Measurements from ENCODE around the gene KCNMA1.

The KCNMA1 gene

GRCh38 chr10:77524281-77524711 is 113.3 kb downstream of the KCNMA1 start:
- no peak overlapping the region for H4K8ac ChIP-seq (ENCODE audit: low read depth, low read length)
- no peaks in the 10 kb centered on the region for H3K27me3 ChIP-seq (ENCODE audit: control insufficient read depth in 3 of 3, insufficient read depth in 3 of 3, low read depth in 1 of 3, low read length in 3 of 3)
- no peak overlapping the region for H3K4ac ChIP-seq (ENCODE audit: low read length)
- no peaks in the 10 kb centered on the region for H3K79me1 ChIP-seq (ENCODE audit: low read depth, low read length)
- H3K36me3 ChIP-seq (replicated peaks in 1 of 2; ENCODE audit: control insufficient read depth in 2 of 2, insufficient read depth in 2 of 2, low read length in 2 of 2), result no peaks in the 10 kb centered on the region
- H3K18ac ChIP-seq (ENCODE audit: low read length), result no peak overlapping the region
- no peak overlapping the region for H2AFZ ChIP-seq (ENCODE audit: low read length)
- no peak overlapping the region for H3K4me2 ChIP-seq (ENCODE audit: insufficient read depth, low read length, poor library complexity, severe bottlenecking)
- H4K91ac ChIP-seq (ENCODE audit: low read depth, low read length, poor library complexity), result no peak overlapping the region
- H3K9ac ChIP-seq (ENCODE audit: low read depth, low read length, poor library complexity), result no peak overlapping the region
- no peak overlapping the region for H2BK5ac ChIP-seq (ENCODE audit: low read length)
- H2BK15ac ChIP-seq (ENCODE audit: low read length), result no peak overlapping the region
- H3K4me3 ChIP-seq (ENCODE audit: low read length in 2 of 2), result no peak overlapping the region
- no peak overlapping the region for H2AK5ac ChIP-seq (ENCODE audit: low read depth, low read length)
- H3K4me1 ChIP-seq (ENCODE audit: control insufficient read depth in 2 of 2, insufficient read depth in 1 of 2, low read depth in 1 of 2, low read length in 2 of 2), result peaks cover 0 to 9% of the 10 kb centered on the region in 2 donors
- no peak for DNase-seq (ENCODE audit: low spot score)
- no peak overlapping the region for H3K27ac ChIP-seq (replicated peaks; ENCODE audit: low read length)
- H3K23ac ChIP-seq (ENCODE audit: low read depth, low read length, poor library complexity), result no peak overlapping the region
- no peak overlapping the region for H2BK12ac ChIP-seq (ENCODE audit: low read length)
- H2BK120ac ChIP-seq (ENCODE audit: low read depth, low read length), result no peak overlapping the region
- no peak overlapping the region for H3K14ac ChIP-seq (ENCODE audit: low read length)
- WGBS, 2 donors (ENCODE audit: extremely low coverage in 2 of 2, insufficient read length in 2 of 2, insufficient replicate concordance in 1 of 2), result no CpG with 5 or more reads among the region's 6 CpGs
- H3K9me3 ChIP-seq (replicated peaks in 1 of 2; ENCODE audit: control insufficient read depth in 2 of 2, insufficient read depth in 1 of 2, low read depth in 1 of 2, low read length in 2 of 2), result peaks cover 0 to 1% of the 10 kb centered on the region in 2 donors

- no peak overlapping the region for H3K4ac ChIP-seq (ENCODE audit: low read length)
- WGBS, 2 donors (ENCODE audit: extremely low coverage in 2 of 2, insufficient read length in 2 of 2, insufficient replicate concordance in 1 of 2), result no CpG with 5 or more reads among the region's 4 CpGs
- no peak for DNase-seq (ENCODE audit: low spot score)
Observed at GRCh38 chr10:77522268-77522809, 115.3 kb downstream of the KCNMA1 start.

GRCh38 chr10:77520995-77521394 is 116.6 kb downstream of the KCNMA1 start:
- H4K91ac ChIP-seq (ENCODE audit: low read depth, low read length, poor library complexity), result no peak overlapping the region

More at GRCh38 chr10:77522268-77522809, 115.3 kb downstream of the KCNMA1 start:
- Histone ChIP-seq H3K4me1 (ENCODE audit: control insufficient read depth in 2 of 2, insufficient read depth in 1 of 2, low read depth in 1 of 2, low read length in 2 of 2) (peaks cover 0 to 5% of the 10 kb centered on the region in 2 donors), H2AK5ac (ENCODE audit: low read depth, low read length) (no peak overlapping the region), H3K18ac (ENCODE audit: low read length) (peak overlapping the region; percentile 59), H4K8ac (ENCODE audit: low read depth, low read length) (no peak overlapping the region), H3K79me1 (ENCODE audit: low read depth, low read length) (no peaks in the 10 kb centered on the region), H3K27me3 (ENCODE audit: control insufficient read depth in 3 of 3, insufficient read depth in 3 of 3, low read depth in 1 of 3, low read length in 3 of 3) (peaks cover 0 to 3% (median 0%) of the 10 kb centered on the region in 3 experiments), H3K14ac (ENCODE audit: low read length) (no peak overlapping the region), H2BK120ac (ENCODE audit: low read depth, low read length) (no peak overlapping the region), H3K9ac (ENCODE audit: low read depth, low read length, poor library complexity) (no peak overlapping the region), H2BK5ac (ENCODE audit: low read length) (no peak overlapping the region), H3K27ac (replicated peaks; ENCODE audit: low read length) (no peak overlapping the region), H3K9me3 (replicated peaks in 1 of 2; ENCODE audit: control insufficient read depth in 2 of 2, insufficient read depth in 1 of 2, low read depth in 1 of 2, low read length in 2 of 2) (peaks cover 0 to 1% of the 10 kb centered on the region in 2 donors), H2BK12ac (ENCODE audit: low read length) (no peak overlapping the region), H3K4me2 (ENCODE audit: insufficient read depth, low read length, poor library complexity, severe bottlenecking) (no peak overlapping the region), H3K4me3 (ENCODE audit: low read length in 2 of 2) (no peak overlapping the region), H2AFZ (ENCODE audit: low read length) (no peak overlapping the region), H3K36me3 (replicated peaks in 1 of 2; ENCODE audit: control insufficient read depth in 2 of 2, insufficient read depth in 2 of 2, low read length in 2 of 2) (no peaks in the 10 kb centered on the region), H2BK15ac (ENCODE audit: low read length) (no peak overlapping the region), H3K23ac (ENCODE audit: low read depth, low read length, poor library complexity) (no peak overlapping the region), H4K91ac (ENCODE audit: low read depth, low read length, poor library complexity) (no peak overlapping the region)

GRCh38 chr10:77520290-77520689 is 117.3 kb downstream of the KCNMA1 start:
- no peaks in the 10 kb centered on the region for H3K36me3 ChIP-seq (replicated peaks in 1 of 2; ENCODE audit: control insufficient read depth in 2 of 2, insufficient read depth in 2 of 2, low read length in 2 of 2)
- H3K4me3 ChIP-seq (ENCODE audit: low read length in 2 of 2), result peak overlapping the region in 1 of 2 donors; percentile 69
- H3K9me3 ChIP-seq (replicated peaks in 1 of 2; ENCODE audit: control insufficient read depth in 2 of 2, insufficient read depth in 1 of 2, low read depth in 1 of 2, low read length in 2 of 2), result peaks cover 0 to 1% of the 10 kb centered on the region in 2 donors
- peak overlapping the region; percentile 63 for H3K14ac ChIP-seq (ENCODE audit: low read length)
- peak overlapping the region; percentile 82 for H3K18ac ChIP-seq (ENCODE audit: low read length)
- H2BK120ac ChIP-seq (ENCODE audit: low read depth, low read length), result no peak overlapping the region
- DNase-seq (ENCODE audit: low spot score), result no peak
- H2BK12ac ChIP-seq (ENCODE audit: low read length), result no peak overlapping the region
- peak overlapping the region; percentile 82 for H3K23ac ChIP-seq (ENCODE audit: low read depth, low read length, poor library complexity)
- H2AK5ac ChIP-seq (ENCODE audit: low read depth, low read length), result no peak overlapping the region
- peak overlapping the region; percentile 40 for H2BK15ac ChIP-seq (ENCODE audit: low read length)
- no peak overlapping the region for H3K9ac ChIP-seq (ENCODE audit: low read depth, low read length, poor library complexity)
- no peaks in the 10 kb centered on the region for H3K4me1 ChIP-seq (ENCODE audit: control insufficient read depth in 2 of 2, insufficient read depth in 1 of 2, low read depth in 1 of 2, low read length in 2 of 2)
- H4K8ac ChIP-seq (ENCODE audit: low read depth, low read length), result no peak overlapping the region
- H3K79me1 ChIP-seq (ENCODE audit: low read depth, low read length), result no peaks in the 10 kb centered on the region
- no peak overlapping the region for H3K4me2 ChIP-seq (ENCODE audit: insufficient read depth, low read length, poor library complexity, severe bottlenecking)
- WGBS, 2 donors (ENCODE audit: extremely low coverage in 2 of 2, insufficient read length in 2 of 2, insufficient replicate concordance in 1 of 2), result no CpG with 5 or more reads among the region's 1 CpG
- H3K4ac ChIP-seq (ENCODE audit: low read length), result no peak overlapping the region
- no peak overlapping the region for H4K91ac ChIP-seq (ENCODE audit: low read depth, low read length, poor library complexity)
- H3K27ac ChIP-seq (replicated peaks; ENCODE audit: low read length), result no peak overlapping the region
- H3K27me3 ChIP-seq (ENCODE audit: control insufficient read depth in 3 of 3, insufficient read depth in 3 of 3, low read depth in 1 of 3, low read length in 3 of 3), result peaks cover 0 to 6% (median 0%) of the 10 kb centered on the region in 3 experiments
- no peak overlapping the region for H2AFZ ChIP-seq (ENCODE audit: low read length)
- no peak overlapping the region for H2BK5ac ChIP-seq (ENCODE audit: low read length)

More at GRCh38 chr10:77520995-77521394, 116.6 kb downstream of the KCNMA1 start:
- no peak overlapping the region for H4K8ac ChIP-seq (ENCODE audit: low read depth, low read length)
- H2BK15ac ChIP-seq (ENCODE audit: low read length), result no peak overlapping the region
- H2BK120ac ChIP-seq (ENCODE audit: low read depth, low read length), result no peak overlapping the region
- no peak overlapping the region for H3K4ac ChIP-seq (ENCODE audit: low read length)
- H3K4me1 ChIP-seq (ENCODE audit: control insufficient read depth in 2 of 2, insufficient read depth in 1 of 2, low read depth in 1 of 2, low read length in 2 of 2), result no peaks in the 10 kb centered on the region
- H3K27me3 ChIP-seq (ENCODE audit: control insufficient read depth in 3 of 3, insufficient read depth in 3 of 3, low read depth in 1 of 3, low read length in 3 of 3), result peaks cover 0 to 6% (median 0%) of the 10 kb centered on the region in 3 experiments
- no peak overlapping the region for H3K18ac ChIP-seq (ENCODE audit: low read length)
- H2AK5ac ChIP-seq (ENCODE audit: low read depth, low read length), result no peak overlapping the region
- H3K79me1 ChIP-seq (ENCODE audit: low read depth, low read length), result no peaks in the 10 kb centered on the region
- no peak overlapping the region for H3K23ac ChIP-seq (ENCODE audit: low read depth, low read length, poor library complexity)
- H3K27ac ChIP-seq (replicated peaks; ENCODE audit: low read length), result no peak overlapping the region
- DNase-seq (ENCODE audit: low spot score), result no peak
- no peaks in the 10 kb centered on the region for H3K36me3 ChIP-seq (replicated peaks in 1 of 2; ENCODE audit: control insufficient read depth in 2 of 2, insufficient read depth in 2 of 2, low read length in 2 of 2)
- no peak overlapping the region for H3K14ac ChIP-seq (ENCODE audit: low read length)
- H2BK5ac ChIP-seq (ENCODE audit: low read length), result no peak overlapping the region
- peaks cover 0 to 1% of the 10 kb centered on the region in 2 donors for H3K9me3 ChIP-seq (replicated peaks in 1 of 2; ENCODE audit: control insufficient read depth in 2 of 2, insufficient read depth in 1 of 2, low read depth in 1 of 2, low read length in 2 of 2)
- WGBS, 2 donors (ENCODE audit: extremely low coverage in 2 of 2, insufficient read length in 2 of 2, insufficient replicate concordance in 1 of 2), result no CpG with 5 or more reads among the region's 2 CpGs
- no peak overlapping the region for H3K9ac ChIP-seq (ENCODE audit: low read depth, low read length, poor library complexity)
- no peak overlapping the region for H2BK12ac ChIP-seq (ENCODE audit: low read length)
- H3K4me2 ChIP-seq (ENCODE audit: insufficient read depth, low read length, poor library complexity, severe bottlenecking), result no peak overlapping the region
- no peak overlapping the region for H2AFZ ChIP-seq (ENCODE audit: low read length)
- no peak overlapping the region for H3K4me3 ChIP-seq (ENCODE audit: low read length in 2 of 2)

Data from neuronal stem cell (in vitro differentiated cells).